ENCODE measurements around the gene TK2. TPM values are rescaled to one million over a fixed set of nuclear protein-coding genes. Genes with fewer than 3 reads are reported as not detected.
A peak's percentile ranks its signal among the peaks of the same experiment; 100 is the strongest.

The TK2 gene
- total RNA-seq, 1 experiment from 2014 or later: 31.2 TPM

DNA sequence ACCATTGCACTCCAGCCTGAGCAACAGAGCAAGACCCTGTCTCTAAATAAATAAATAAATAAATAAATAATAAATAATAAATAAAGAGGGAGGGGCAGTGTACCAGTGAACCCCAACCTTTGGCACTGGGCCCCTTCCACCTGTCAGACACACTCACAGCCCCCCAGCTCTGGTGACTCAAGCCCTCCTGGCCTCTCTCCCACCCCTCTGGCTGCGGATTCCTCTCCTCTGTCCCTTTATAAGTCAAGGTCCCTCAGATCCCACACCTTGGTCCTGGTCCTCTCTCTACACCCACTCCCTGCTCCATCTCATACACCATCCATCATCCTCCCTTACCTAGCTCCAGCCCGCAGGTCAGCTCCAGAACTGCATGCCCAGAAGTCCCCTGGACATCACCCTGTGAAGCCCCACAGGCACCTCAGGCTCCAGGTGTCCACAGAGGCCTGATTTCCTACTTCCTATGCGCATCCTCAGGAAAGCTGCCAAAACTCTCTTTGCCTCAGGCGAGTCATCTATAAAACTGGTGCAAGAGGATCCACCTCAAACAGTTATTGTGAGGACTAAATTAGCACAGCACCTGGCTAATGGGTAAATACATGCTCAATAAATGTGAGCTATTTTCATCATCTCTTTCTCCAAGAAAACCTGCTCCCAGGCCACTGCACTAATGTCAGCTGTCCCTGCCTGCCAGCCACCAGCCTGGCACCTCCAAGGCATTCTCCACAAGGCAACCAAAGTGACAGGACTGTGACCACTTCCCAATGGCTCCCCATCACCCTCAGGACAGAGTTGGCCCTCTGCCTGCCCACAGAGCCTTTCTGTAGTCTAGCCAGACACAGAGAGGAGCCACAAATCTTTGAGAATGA is 76.0 kb downstream of the TK2 start:
- TF ChIP-seq, protein P1, sequence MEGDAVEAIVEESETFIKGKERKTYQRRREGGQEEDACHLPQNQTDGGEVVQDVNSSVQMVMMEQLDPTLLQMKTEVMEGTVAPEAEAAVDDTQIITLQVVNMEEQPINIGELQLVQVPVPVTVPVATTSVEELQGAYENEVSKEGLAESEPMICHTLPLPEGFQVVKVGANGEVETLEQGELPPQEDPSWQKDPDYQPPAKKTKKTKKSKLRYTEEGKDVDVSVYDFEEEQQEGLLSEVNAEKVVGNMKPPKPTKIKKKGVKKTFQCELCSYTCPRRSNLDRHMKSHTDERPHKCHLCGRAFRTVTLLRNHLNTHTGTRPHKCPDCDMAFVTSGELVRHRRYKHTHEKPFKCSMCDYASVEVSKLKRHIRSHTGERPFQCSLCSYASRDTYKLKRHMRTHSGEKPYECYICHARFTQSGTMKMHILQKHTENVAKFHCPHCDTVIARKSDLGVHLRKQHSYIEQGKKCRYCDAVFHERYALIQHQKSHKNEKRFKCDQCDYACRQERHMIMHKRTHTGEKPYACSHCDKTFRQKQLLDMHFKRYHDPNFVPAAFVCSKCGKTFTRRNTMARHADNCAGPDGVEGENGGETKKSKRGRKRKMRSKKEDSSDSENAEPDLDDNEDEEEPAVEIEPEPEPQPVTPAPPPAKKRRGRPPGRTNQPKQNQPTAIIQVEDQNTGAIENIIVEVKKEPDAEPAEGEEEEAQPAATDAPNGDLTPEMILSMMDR (IDR thresholded peaks at IDR 0.05; ENCODE audit: unreplicated experiment): no peak
- no TSS peak for BruUV-seq (replicated peaks)
- ChIA-PET CTCF (interaction anchor here (0.6 to 7.1 kb wide), 7 partner anchors 9 to 67 kb away, joined by 3 to 61 read pairs (median 6); no protein-coding TSS in a partner anchor), POLR2A (interaction anchor here (0.6 kb wide), 1 partner anchor 81 kb away, joined by 3 read pairs; no protein-coding TSS in a partner anchor)
- no peak overlapping the region for H3K4me3 Mint-ChIP-seq (ENCODE audit: unreplicated experiment)
- H3K9me3 Mint-ChIP-seq (ENCODE audit: unreplicated experiment): no peaks in the 10 kb centered on the region
- intact Hi-C loops (cut with micrococcal nuclease): no loop called here
- H3K27ac Mint-ChIP-seq (ENCODE audit: low read depth, unreplicated experiment): no peak overlapping the region
- peaks cover 6% of the 10 kb centered on the region for H3K36me3 Mint-ChIP-seq (ENCODE audit: insufficient read depth, unreplicated experiment)
- no peaks in the 10 kb centered on the region for H3K27me3 Mint-ChIP-seq (ENCODE audit: insufficient read depth, unreplicated experiment)
- DNase-seq (ENCODE audit: unreplicated experiment): peak; percentile 51
- H3K4me1 Mint-ChIP-seq (ENCODE audit: insufficient read depth, unreplicated experiment): peaks cover 12% of the 10 kb centered on the region

DNA sequence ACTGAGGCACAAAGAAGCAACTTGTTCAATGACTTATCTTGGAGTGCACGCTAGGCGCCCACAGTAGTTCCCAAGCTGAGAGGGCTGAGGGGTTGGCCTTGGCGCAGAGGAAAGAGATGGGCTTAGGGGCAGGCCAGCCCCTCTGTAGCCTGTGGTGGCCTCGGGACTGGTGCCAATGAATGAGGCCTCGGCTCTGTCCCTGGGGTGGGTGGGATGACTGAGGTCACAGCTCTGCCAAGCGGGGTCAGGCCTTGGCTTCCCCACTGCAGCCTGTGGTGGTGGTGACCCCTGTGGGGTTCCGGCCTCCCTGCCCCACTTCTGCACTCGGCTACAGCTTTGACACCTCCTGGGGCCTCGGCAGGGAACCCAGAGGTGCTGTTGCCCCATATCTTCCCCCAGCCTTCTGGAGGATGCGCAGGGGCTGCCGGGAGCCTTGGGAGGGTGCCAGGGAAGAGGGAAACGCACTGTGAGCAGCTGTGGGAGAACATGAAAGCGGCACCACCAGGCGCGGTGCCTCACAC is 76.8 kb downstream of the TK2 start:
- no TSS peak for BruUV-seq (replicated peaks)
- Mint-ChIP-seq H3K36me3 (ENCODE audit: insufficient read depth, unreplicated experiment) (peaks cover 6% of the 10 kb centered on the region), H3K4me1 (ENCODE audit: insufficient read depth, unreplicated experiment) (peaks cover 6% of the 10 kb centered on the region), H3K27me3 (ENCODE audit: insufficient read depth, unreplicated experiment) (no peaks in the 10 kb centered on the region), H3K4me3 (ENCODE audit: unreplicated experiment) (no peak overlapping the region), H3K9me3 (ENCODE audit: unreplicated experiment) (no peaks in the 10 kb centered on the region), H3K27ac (ENCODE audit: low read depth, unreplicated experiment) (no peak overlapping the region)
- TF ChIP-seq, protein P1 (IDR thresholded peaks at IDR 0.05; ENCODE audit: unreplicated experiment): no peak
- no peak for DNase-seq (ENCODE audit: unreplicated experiment)
- intact Hi-C loops (cut with micrococcal nuclease): no loop called here
- CTCF ChIA-PET: interaction anchor here (0.7 to 7.1 kb wide), 6 partner anchors 10 to 66 kb away, joined by 3 to 61 read pairs (median 6); no protein-coding TSS in a partner anchor
- POLR2A ChIA-PET: interaction anchor here (0.7 kb wide), 1 partner anchor 10 kb away, joined by 3 read pairs; no protein-coding TSS in a partner anchor

DNA sequence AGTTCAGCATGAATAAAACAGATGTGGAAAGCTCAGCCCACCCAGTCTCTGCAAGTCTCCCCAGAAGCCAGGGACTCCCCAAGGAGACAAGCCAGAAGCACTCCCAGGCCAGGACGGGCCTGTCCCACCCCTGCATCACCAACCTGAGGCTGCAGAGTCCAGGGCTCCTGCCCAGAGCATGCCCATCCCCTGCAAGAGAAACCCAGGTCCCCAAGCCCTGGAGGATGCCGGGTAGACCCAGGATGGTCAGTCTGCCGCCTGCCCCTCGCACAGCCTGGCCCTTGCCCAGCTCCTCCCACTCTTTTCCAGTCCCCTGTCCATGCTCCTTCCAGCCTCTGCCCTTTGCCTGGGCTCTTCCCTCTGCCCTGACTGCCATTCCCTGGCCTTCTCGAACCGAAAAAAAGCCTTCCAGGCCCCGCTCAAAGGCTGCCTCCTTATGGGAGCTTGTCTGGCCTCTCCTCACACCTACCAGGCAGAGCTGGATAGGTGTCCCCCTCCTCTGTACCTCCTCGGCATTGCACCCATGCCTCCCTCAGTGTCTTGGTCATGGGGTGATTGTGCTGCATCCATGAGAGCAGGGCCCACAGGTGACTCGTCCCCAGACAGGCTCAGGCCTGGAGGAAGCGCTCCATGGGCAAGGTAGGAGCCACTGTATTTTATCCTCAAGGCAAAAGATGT is 78.1 kb downstream of the TK2 start:
- BruUV-seq (replicated peaks): no TSS peak
- peak overlapping the region; percentile 25 for H3K27ac Mint-ChIP-seq (ENCODE audit: low read depth, unreplicated experiment)
- H3K36me3 Mint-ChIP-seq (ENCODE audit: insufficient read depth, unreplicated experiment): peaks cover under 1% of the 10 kb centered on the region
- intact Hi-C loops (cut with micrococcal nuclease): no loop called here
- peaks cover 6% of the 10 kb centered on the region for H3K4me1 Mint-ChIP-seq (ENCODE audit: insufficient read depth, unreplicated experiment)
- ChIA-PET POLR2A (interaction anchor here (0.6 kb wide), 1 partner anchor 86 kb away, joined by 3 read pairs; no protein-coding TSS in a partner anchor), CTCF (interaction anchor here (0.6 to 7.1 kb wide), 5 partner anchors 8 to 198 kb away, joined by 3 to 61 read pairs (median 5); no protein-coding TSS in a partner anchor)
- no peaks in the 10 kb centered on the region for H3K27me3 Mint-ChIP-seq (ENCODE audit: insufficient read depth, unreplicated experiment)
- TF ChIP-seq, protein P1 (IDR thresholded peaks at IDR 0.05; ENCODE audit: unreplicated experiment): no peak
- no peaks in the 10 kb centered on the region for H3K9me3 Mint-ChIP-seq (ENCODE audit: unreplicated experiment)
- DNase-seq (ENCODE audit: unreplicated experiment): no peak
- H3K4me3 Mint-ChIP-seq (ENCODE audit: unreplicated experiment): no peak overlapping the region

DNA sequence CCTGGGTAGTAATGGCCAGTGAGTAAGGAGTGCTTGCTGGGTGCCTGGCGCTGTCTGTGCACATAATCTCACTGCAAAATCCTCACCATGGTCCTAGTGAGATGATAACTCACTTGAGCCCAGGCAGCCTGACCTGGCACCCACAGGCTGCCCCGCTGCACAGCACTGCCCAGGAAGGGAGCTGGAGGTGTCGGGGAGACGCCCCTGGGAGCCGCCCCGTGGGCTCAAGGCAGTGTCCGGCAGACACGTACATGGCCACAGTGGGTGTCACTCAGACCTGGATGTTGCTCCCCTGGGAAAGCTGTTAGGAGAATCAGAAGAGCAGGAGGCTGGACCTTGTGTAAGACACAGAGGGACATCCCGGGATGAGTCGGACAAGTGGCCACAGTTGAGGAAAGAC is 78.7 kb downstream of the TK2 start:
- H3K36me3 Mint-ChIP-seq (ENCODE audit: insufficient read depth, unreplicated experiment): no peaks in the 10 kb centered on the region
- TF ChIP-seq, protein P1 (IDR thresholded peaks at IDR 0.05; ENCODE audit: unreplicated experiment): no peak
- BruUV-seq (replicated peaks): no TSS peak
- H3K9me3 Mint-ChIP-seq (ENCODE audit: unreplicated experiment): no peaks in the 10 kb centered on the region
- ChIA-PET POLR2A (interaction anchor here (0.6 kb wide), 1 partner anchor 86 kb away, joined by 3 read pairs; no protein-coding TSS in a partner anchor), CTCF (interaction anchor here (0.6 to 7.1 kb wide), 3 partner anchors 10 to 73 kb away, joined by 3 to 61 read pairs (median 3); no protein-coding TSS in a partner anchor)
- DNase-seq (ENCODE audit: unreplicated experiment): no peak
- intact Hi-C loops (cut with micrococcal nuclease): no loop called here
- H3K4me3 Mint-ChIP-seq (ENCODE audit: unreplicated experiment): no peak overlapping the region
- H3K4me1 Mint-ChIP-seq (ENCODE audit: insufficient read depth, unreplicated experiment): peaks cover 6% of the 10 kb centered on the region
- no peak overlapping the region for H3K27ac Mint-ChIP-seq (ENCODE audit: low read depth, unreplicated experiment)
- no peaks in the 10 kb centered on the region for H3K27me3 Mint-ChIP-seq (ENCODE audit: insufficient read depth, unreplicated experiment)

All from MCF 10A (cell line).